GM21786 (cell line): ENCODE results near the gene NPTX1.

Experiments used
- ATAC-seq: cut with Tn5 transposase; IDR thresholded peaks from one replicate; pipeline ENCODE4 v1.9.1; 2021; ENCODE audit not compliant: unreplicated experiment

The NPTX1 gene

GRCh38 chr17:80463784-80464400 lies 12.5 kb downstream of the NPTX1 start:
- ATAC-seq = no peak

- ATAC-seq = no peak
These were observed 14.8 kb downstream of the NPTX1 start for GRCh38 chr17:80461528-80462160.

DNA sequence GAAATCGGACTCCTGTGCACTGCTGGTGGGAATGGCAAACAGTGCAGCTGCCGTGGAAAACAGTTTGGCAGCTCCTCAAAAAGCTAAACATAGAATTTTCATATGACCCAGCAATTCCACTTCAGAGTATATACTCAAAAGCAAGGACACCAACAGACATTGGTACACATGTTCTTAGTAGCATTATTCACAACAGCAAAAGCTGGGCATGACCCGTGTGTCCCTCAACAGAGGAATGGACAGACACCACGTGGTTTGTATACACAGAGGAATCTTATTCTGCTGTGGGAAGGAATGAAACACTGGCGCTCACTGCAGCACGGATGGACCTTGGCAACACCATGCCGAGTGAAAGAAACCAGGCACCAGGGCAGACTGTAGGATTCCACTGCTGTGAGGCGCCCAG lies 16.0 kb downstream of the NPTX1 start:
- no peak for ATAC-seq

DNA sequence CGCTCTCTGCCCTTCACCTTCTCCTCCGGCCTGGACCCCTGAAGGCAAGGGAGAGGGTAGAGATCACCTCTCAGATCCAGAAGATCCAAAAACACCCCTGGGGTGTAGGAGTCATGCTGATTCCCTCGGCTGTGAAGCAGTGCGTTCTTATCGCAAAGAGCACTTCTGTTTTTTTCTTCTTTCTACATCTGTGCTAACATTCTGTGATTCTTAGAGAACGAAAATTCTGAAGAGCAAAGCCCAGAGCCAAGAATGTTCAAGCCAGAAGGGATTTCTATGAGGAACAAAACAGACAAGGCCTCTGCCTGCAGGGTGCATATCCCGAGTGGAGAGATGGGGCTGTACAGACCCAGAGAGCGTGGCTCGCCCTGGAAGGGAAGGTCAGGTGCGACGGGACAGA lies 17.2 kb downstream of the NPTX1 start:
- ATAC-seq = no peak

GRCh38 chr17:80458016-80458415 lies 18.4 kb downstream of the NPTX1 start:
- ATAC-seq = no peak

DNA sequence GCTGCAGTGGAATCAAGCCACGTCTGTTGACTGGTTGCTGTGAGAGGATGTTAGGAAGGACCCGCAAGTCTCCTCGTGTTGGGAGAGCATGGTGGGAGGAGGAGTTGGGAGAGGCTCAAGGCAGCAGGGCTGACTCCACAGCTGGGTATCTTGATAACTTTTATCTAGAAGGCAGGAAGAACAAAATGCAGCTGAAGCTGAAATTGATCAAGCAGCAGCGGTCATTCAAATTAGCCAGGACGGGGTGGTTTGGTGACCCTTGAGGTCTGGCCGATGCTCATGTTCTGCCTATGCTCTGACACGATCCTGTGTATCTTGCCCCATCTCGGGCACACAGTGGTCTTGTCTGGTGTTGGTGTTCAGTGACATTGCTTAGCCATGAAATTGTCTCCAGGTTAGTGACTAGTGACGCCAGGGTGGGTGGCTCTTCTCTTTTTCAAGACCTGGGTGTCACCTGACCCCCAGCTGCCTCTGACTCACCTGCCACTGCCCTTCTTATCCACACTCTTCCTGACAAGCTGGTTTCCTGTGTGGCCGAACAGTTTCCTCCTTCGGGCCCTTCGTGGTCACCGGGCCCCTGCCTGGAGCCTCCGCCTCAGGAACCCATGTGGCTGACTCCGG lies 19.1 kb downstream of the NPTX1 start:
- no peak for ATAC-seq

DNA sequence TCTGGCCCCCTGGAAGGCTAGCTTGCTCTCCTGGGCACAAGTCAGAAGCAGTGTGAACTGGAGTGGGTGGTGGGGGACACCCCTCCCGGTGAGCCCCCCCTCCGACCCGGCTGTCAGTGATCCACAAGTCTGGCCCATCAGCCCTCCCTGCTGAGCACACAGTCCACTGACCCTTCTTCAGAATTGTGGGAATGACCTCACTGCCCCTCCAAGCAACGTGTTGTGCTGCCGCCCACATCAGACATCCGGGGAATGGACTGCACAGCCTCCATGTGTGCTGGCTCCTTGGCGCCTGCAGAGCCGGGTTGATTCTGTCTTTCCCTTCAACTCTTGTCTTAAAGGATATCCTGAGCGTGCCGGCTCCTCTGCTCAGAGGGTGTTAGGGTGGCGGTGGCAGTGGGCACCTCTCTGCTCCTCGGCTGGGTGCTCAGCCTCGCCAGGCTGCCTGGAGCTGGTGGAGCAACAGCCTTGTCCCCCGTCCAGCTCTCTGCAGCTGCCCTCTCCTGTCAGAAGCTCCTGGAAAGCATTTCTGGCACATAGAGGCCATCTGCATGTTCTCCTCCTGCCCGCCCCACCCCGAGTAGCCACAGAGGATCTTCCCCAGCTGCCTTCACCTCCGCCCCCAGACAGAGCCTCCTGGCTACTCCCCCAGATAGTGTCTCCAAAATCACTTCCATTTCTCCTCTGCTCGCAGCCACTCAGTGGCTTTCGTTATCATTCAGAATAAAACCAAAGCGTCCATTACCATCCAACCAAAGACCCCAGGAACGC lies 19.8 kb downstream of the NPTX1 start:
- no peak for ATAC-seq

DNA sequence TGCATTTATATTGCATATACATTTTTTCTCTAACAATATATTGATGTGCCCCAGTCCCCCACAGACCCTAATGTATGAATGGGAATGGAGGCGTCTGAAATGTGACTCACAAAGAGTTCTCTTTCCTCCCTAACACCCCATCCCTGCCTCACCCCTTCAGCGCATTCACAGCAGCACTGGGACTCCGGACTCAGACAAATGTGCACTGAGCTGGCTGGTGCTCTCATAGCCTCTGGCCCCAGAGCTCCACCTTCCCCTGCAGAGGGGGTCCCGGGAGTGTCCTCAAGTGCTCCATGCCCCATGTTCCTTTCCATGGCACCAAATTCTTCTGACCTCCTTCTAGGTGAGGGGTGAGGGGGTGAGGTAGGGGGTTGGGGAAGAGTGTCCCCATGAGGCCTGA lies 20.6 kb downstream of the NPTX1 start:
- no peak for ATAC-seq

DNA sequence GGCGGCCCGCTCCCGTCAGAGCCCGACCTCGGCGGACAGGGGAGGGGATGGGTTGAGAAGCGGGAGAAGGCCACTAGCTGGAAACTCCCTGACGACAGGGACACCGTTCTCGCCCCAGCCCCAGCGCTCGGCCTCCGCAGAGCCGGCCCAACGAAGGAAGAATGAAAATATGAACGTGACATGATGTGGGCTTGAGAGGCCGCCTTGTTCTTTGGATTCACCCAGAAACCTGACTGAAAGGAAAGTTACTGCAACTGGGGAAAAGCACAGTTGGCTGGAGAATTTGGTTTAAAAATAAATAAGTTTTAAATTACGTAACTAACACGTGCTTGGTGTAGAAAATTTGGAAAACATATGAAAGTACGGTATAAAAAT lies 21.1 kb downstream of the NPTX1 start:
- peak; percentile 11 for ATAC-seq

GRCh38 chr17:80454557-80455335 lies 21.7 kb downstream of the NPTX1 start:
- ATAC-seq = peak; percentile 82

- no peak for ATAC-seq
These were observed 22.3 kb downstream of the NPTX1 start for GRCh38 chr17:80453998-80454556.

- no peak for ATAC-seq
These were observed 23.0 kb downstream of the NPTX1 start for GRCh38 chr17:80453126-80453997.

GRCh38 chr17:80452173-80452915 lies 24.1 kb downstream of the NPTX1 start:
- ATAC-seq = no peak

DNA sequence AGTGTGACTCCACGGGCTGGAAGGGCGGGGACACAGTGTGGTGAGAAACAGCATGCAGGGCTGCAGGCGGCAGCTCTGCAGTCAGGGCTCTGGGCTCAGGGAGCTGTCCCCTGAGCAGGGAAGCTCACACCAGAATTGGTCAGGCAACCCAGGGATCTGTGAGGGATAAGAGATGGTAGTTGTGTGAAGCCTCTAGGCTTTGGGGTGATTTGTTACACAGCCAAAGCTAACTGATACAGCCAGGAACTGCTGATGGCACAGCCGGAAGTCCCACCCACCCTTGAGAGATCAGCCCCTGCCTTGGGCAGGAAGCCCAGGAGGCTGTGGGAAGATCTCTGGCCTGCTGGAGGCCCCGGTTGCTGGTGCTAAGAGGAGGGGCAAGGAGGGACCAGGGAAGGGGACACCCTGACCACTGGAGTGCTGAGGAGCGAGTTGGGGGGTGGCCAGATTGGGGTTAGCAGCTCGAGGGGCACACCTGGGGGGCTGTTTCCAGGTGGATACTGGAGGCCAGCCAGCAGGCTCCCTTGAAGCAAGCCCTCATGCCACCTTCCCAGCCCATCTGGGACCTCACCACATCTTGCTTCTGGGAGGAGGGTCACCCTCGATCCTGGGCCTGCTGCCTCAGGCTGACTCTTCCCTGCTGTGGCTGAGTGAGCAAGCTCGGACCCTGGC lies 25.2 kb downstream of the NPTX1 start:
- ATAC-seq = no peak

GRCh38 chr17:80449930-80450576 lies 26.4 kb downstream of the NPTX1 start:
- no peak for ATAC-seq

GRCh38 chr17:80449194-80449929 lies 27.0 kb downstream of the NPTX1 start:
- ATAC-seq = no peak

- no peak for ATAC-seq
These were observed 28.6 kb downstream of the NPTX1 start for GRCh38 chr17:80447790-80448189.
